IMR-90 (cell line): Measurements from ENCODE around the gene OGFR. TPM values are rescaled to one million over a fixed set of nuclear protein-coding genes. Genes with fewer than 3 reads are reported as not detected.

Source experiments
- ATAC-seq: fragments of 200-7000 bp; cut with Tn5 transposase; 2 replicates; pipeline ENCODE4 v1.9.1; 2020; ENCODE audit warnings: low read depth, mild to moderate bottlenecking, moderate library complexity
- BruUV-seq: library from RNA; stranded (reverse); fragments of 400-500 nt; replicated peaks from 2 replicates; lab custom pipeline; 2021; lab: Mats Ljungman, UMichigan
- CTCF ChIA-PET: fragments of 300-600 bp; formaldehyde crosslinking; extraction: SDS; loops from one replicate; lab custom pipeline; 2021; ENCODE audit warnings: antibody characterized with exemption; lab: Yijun Ruan, JAX
- POLR2A ChIA-PET: fragments of 300-600 bp; sonication (Branson Sonifier 250); formaldehyde crosslinking; loops from one replicate; lab custom pipeline; 2022; ENCODE audit warnings: antibody characterized with exemption; ENCODE audit not compliant: unreplicated experiment; lab: Charles Lee
- DNase-seq: peaks from one replicate; pipeline ENCODE4 v3.0.0; 2013
- H2AFZ ChIP-seq: replicated peaks from 2 replicates; pipeline ENCODE3; 2013; ENCODE audit warnings: low read length, mild to moderate bottlenecking; ENCODE audit not compliant: poor library complexity
- H2AK5ac ChIP-seq: 2 replicates; pipeline ENCODE4 v1.6.1; 2013; ENCODE audit warnings: low read depth, low read length, inconsistent platforms
- H2AK9ac ChIP-seq: replicated peaks from 2 replicates; pipeline ENCODE3; 2013; ENCODE audit warnings: mild to moderate bottlenecking, low read depth, low read length, moderate library complexity; ENCODE audit not compliant: poor library complexity
- H2BK120ac ChIP-seq: 2 replicates; pipeline ENCODE4 v1.6.1; 2013; ENCODE audit warnings: low read depth, low read length, inconsistent platforms
- H2BK15ac ChIP-seq: 3 replicates; pipeline ENCODE4 v1.6.1; 2013; ENCODE audit warnings: low read depth, low read length, inconsistent platforms
- H2BK20ac ChIP-seq: 2 replicates; pipeline ENCODE4 v1.6.1; 2013; ENCODE audit warnings: low read depth, mild to moderate bottlenecking, inconsistent platforms, low read length, moderate library complexity
- H2BK5ac ChIP-seq: 2 replicates; pipeline ENCODE4 v1.6.1; 2013; ENCODE audit warnings: mild to moderate bottlenecking, low read depth, low read length, inconsistent platforms; ENCODE audit not compliant: poor library complexity, severe bottlenecking
- H3K14ac ChIP-seq: replicated peaks from 2 replicates; pipeline ENCODE4 v1.6.1; 2013; ENCODE audit warnings: low read depth, low read length, inconsistent platforms
- H3K18ac ChIP-seq: 2 replicates; pipeline ENCODE4 v1.6.1; 2013; ENCODE audit warnings: low read depth, low read length, control low read depth
- H3K23ac ChIP-seq: 2 replicates; pipeline ENCODE4 v1.6.1; 2013; ENCODE audit warnings: low read depth, low read length, inconsistent platforms
- H3K27ac ChIP-seq: 2 replicates; pipeline ENCODE4 v1.5.1; 2013; ENCODE audit warnings: mild to moderate bottlenecking, control low read depth, low read length; ENCODE audit not compliant: insufficient read depth
- H3K27me3 ChIP-seq: 2 replicates; pipeline ENCODE4 v1.6.1; 2013; ENCODE audit warnings: low read length; ENCODE audit not compliant: control insufficient read depth, insufficient read depth
- H3K36me3 ChIP-seq: 2 replicates; pipeline ENCODE4 v1.6.1; 2013; ENCODE audit warnings: low read length, mixed read lengths; ENCODE audit not compliant: control insufficient read depth, insufficient read depth
- H3K4ac ChIP-seq: 2 replicates; pipeline ENCODE4 v1.6.1; 2013; ENCODE audit warnings: low read depth, low read length, inconsistent platforms
- H3K4me1 ChIP-seq: 2 replicates; pipeline ENCODE4 v1.6.1; 2013; ENCODE audit warnings: low read length, mixed read lengths; ENCODE audit not compliant: control insufficient read depth, insufficient read depth
- H3K4me2 ChIP-seq: 2 replicates; pipeline ENCODE4 v1.6.1; 2013; ENCODE audit warnings: low read depth, mild to moderate bottlenecking, control low read depth, low read length, moderate library complexity
- H3K4me3 ChIP-seq: 2 replicates; pipeline ENCODE4 v1.5.1; 2013; ENCODE audit warnings: low read depth, mild to moderate bottlenecking, control low read depth, low read length, moderate library complexity; ENCODE audit not compliant: insufficient read depth
- H3K56ac ChIP-seq: 2 replicates; pipeline ENCODE4 v1.6.1; 2013; ENCODE audit warnings: low read length, inconsistent platforms; ENCODE audit not compliant: insufficient read depth; ENCODE audit errors: extremely low read depth
- H3K79me1 ChIP-seq, 2 experiments: 2 replicates each; pipeline ENCODE4 v1.6.1; 2013; ENCODE audit warnings: low read length in 2 of 2, inconsistent platforms in 1 of 2, low read depth in 1 of 2
- H3K9ac ChIP-seq: 2 replicates; pipeline ENCODE4 v1.6.1; 2013; ENCODE audit warnings: low read depth, low read length, control low read depth
- H3K9me1 ChIP-seq: 2 replicates; pipeline ENCODE4 v1.6.1; 2013; ENCODE audit warnings: low read length, inconsistent platforms; ENCODE audit not compliant: insufficient read depth
- H3K9me3 ChIP-seq: 2 replicates; pipeline ENCODE4 v1.6.1; 2013; ENCODE audit warnings: low read length; ENCODE audit not compliant: control insufficient read depth, insufficient read depth
- H4K20me1 ChIP-seq: 2 replicates; pipeline ENCODE4 v1.6.1; 2013; ENCODE audit warnings: low read length, inconsistent platforms; ENCODE audit not compliant: insufficient read depth
- H4K5ac ChIP-seq: 2 replicates; pipeline ENCODE4 v1.6.1; 2013; ENCODE audit warnings: mild to moderate bottlenecking, low read depth, low read length, control low read depth
- H4K8ac ChIP-seq, 2 experiments: 2 replicates each; pipeline ENCODE4 v1.6.1; 2013; ENCODE audit warnings: low read depth in 2 of 2, low read length in 2 of 2, control low read depth in 1 of 2, inconsistent platforms in 1 of 2
- H4K91ac ChIP-seq: 2 replicates; pipeline ENCODE4 v1.6.1; 2013; ENCODE audit warnings: low read depth, low read length, inconsistent platforms; ENCODE audit not compliant: insufficient read depth
- RAD21 ChIP-seq: IDR thresholded peaks from 2 replicates; pipeline ENCODE4 v1.6.1; 2012; ENCODE audit warnings: low read length, improper control_type of control experiment
- SMC3 ChIP-seq: fragments of 150-350 bp; IDR thresholded peaks from 2 replicates; pipeline ENCODE4 v1.6.1; 2016; ENCODE audit warnings: low read depth, mild to moderate bottlenecking, antibody characterized with exemption, low read length, moderate library complexity
- WGBS, 2 experiments: methylation state at CpG; one replicate each; pipeline versions ENCODE4 v1.1.5 to v1.1.7; 2013; ENCODE audit warnings: missing lambda C conversion rate in 2 of 2; ENCODE audit not compliant: insufficient read length in 1 of 2; ENCODE audit errors: extremely low coverage in 2 of 2; 5-methylcytosine and 5-hydroxymethylcytosine counted together
- dilution Hi-C: fragments of 300-500 bp; cut with HindIII; formaldehyde crosslinking; loops from one replicate; pipeline ENCODE4 v1.14.3; 2018; ENCODE audit warnings: low sequenced_read_pairs; ENCODE audit not compliant: unreplicated experiment
- in situ Hi-C: fragments of 300-500 bp; cut with MboI; formaldehyde crosslinking; loops from 3 replicates; pipeline ENCODE4 v1.14.3; 2019; ENCODE audit warnings: low sequenced_read_pairs, inconsistent platforms, mixed read lengths
- intact Hi-C: fragments of 100-400 bp; cut with micrococcal nuclease; formaldehyde crosslinking; loops from 2 replicates; pipeline ENCODE4 v1.10.0; 2022
- polyA plus RNA-seq, 3 experiments: library from polyadenylated mRNA; depleted of rRNA; stranded (reverse); fragments of >200 nt; gene quantifications; 2 replicates each; pipeline ENCODE4 v1.2.3, GENCODE V29; 2012; ENCODE audit warnings: low replicate concordance in 1 of 3
- total RNA-seq: library from RNA; depleted of rRNA; stranded (reverse); fragments of >200 nt; gene quantifications from 2 replicates; pipeline ENCODE4 v1.2.3, GENCODE V29; 2012

The OGFR gene
- total and polyA plus RNA-seq, 2 of the 4 experiments (the other 2 are of a cell fraction), result 22.4 to 30.1 TPM

GRCh38 chr20:62845416-62846160, 41.0 kb downstream of the OGFR start:
- ChIA-PET POLR2A (no interaction called here), CTCF (no interaction called here)
- peak; percentile 14; the same call in 1 of the 2 replicates for ATAC-seq
- Histone ChIP-seq H4K20me1 (no peaks in the 10 kb centered on the region; the same call in 1 of the 2 replicates), H4K91ac (no peak overlapping the region), H3K4ac (no peak overlapping the region), H2AK5ac (no peak overlapping the region), H2BK5ac (no peak overlapping the region), H3K36me3 (peaks cover 7% of the 10 kb centered on the region; the same call in 1 of the 2 replicates), H3K4me1 (0 out of 2 replicates have a peak, but pooled peaks cover 2% of the 10 kb centered on the region), H3K18ac (no peak overlapping the region), H3K9ac (no peak overlapping the region), H3K79me1 (peaks cover under 1 to 3% of the 10 kb centered on the region in 2 experiments; a peak in 1 of 4 replicates), H2AK9ac (no peak overlapping the region), H3K14ac (no peak overlapping the region), H3K27ac (no peak overlapping the region), H3K56ac (no peak overlapping the region), H4K8ac (no peak overlapping the region), H2BK120ac (no peak overlapping the region), H2BK20ac (no peak overlapping the region), H2BK15ac (no peak overlapping the region), H3K27me3 (no peaks in the 10 kb centered on the region), H2AFZ (no peak overlapping the region), H4K5ac (no peak overlapping the region), H3K9me3 (no peaks in the 10 kb centered on the region), H3K4me3 (no peak overlapping the region), H3K9me1 (no peaks in the 10 kb centered on the region), H3K23ac (no peak overlapping the region), H3K4me2 (no peak overlapping the region)
- in situ Hi-C loops (no loop called here), intact Hi-C loops (no loop called here), dilution Hi-C loops (no loop called here)
- DNase-seq, result peak; percentile 55
- no peak for TF ChIP-seq SMC3
- no peak for TF ChIP-seq RAD21
- no CpG with 5 or more reads among the region's 16 CpGs for WGBS, 2 experiments
- no TSS peak for BruUV-seq
